Spleen (tissue), 7 donors: ENCODE results near the gene GPR35.

Experiments used
- CTCF ChIP-seq, 11 experiments: fragments of 200-600 bp in 7 of 11; fragments of 450-650 bp in 4 of 11; sonication (generic) in 4 of 11; IDR thresholded peaks in 8 of 11; conservative IDR thresholded peaks in 3 of 11; 1 replicate in 7 of 11; 2 replicates in 4 of 11; pipeline versions ENCODE4 v1.4.0 to v1.8.0; 2016 to 2021; ENCODE audit warnings: antibody characterized with exemption in 11 of 11, inconsistent platforms in 4 of 11, mild to moderate bottlenecking in 1 of 11
- POLR2A ChIP-seq, 3 donors: fragments of 450-650 bp; IDR thresholded peaks; one replicate each; pipeline ENCODE4 v1.5.1; 2017; ENCODE audit warnings: antibody characterized with exemption in 3 of 3, mild to moderate bottlenecking in 1 of 3
- POLR2AphosphoS5 ChIP-seq, 3 donors: sonication (generic); formaldehyde crosslinking; IDR thresholded peaks; one replicate each; pipeline ENCODE4 v1.5.1; 2017; ENCODE audit warnings: antibody characterized with exemption in 3 of 3
- donor health status: DM: no; HTN: no; CAD: no; lungs with moderate emphysema.
- donor health status: DM: no; HTN: no; CAD: no.
- donor health status: DM: no; HTN: no; CAD: no.

GRCh38 chr2:240663546-240664190 lies 38.4 kb downstream of the GPR35 start:
- no peak for TF ChIP-seq CTCF (IDR thresholded peaks at IDR 0.05 in 8 of 11, conservative IDR thresholded peaks at IDR 0.05 in 3 of 11)
- TF ChIP-seq POLR2AphosphoS5 (IDR thresholded peaks at IDR 0.05): no peak
- TF ChIP-seq POLR2A (IDR thresholded peaks at IDR 0.05): no peak
